CD4-positive, alpha-beta T cell treated with Interleukin-12 subunit alpha and Interleukin-12 subunit beta, for 1 hour (primary cell): ENCODE data around the gene TRIM77.
"Not testable (repeated sequence)": the region's sequence is repeated elsewhere in the genome, so short reads cannot be mapped to it uniquely, and the experiment has no call there.

ENCODE experiments used
- DNase-seq: peaks from one replicate; pipeline ENCODE4 v3.0.0-alpha.2; 2020

TRIM77 gene, protein sequence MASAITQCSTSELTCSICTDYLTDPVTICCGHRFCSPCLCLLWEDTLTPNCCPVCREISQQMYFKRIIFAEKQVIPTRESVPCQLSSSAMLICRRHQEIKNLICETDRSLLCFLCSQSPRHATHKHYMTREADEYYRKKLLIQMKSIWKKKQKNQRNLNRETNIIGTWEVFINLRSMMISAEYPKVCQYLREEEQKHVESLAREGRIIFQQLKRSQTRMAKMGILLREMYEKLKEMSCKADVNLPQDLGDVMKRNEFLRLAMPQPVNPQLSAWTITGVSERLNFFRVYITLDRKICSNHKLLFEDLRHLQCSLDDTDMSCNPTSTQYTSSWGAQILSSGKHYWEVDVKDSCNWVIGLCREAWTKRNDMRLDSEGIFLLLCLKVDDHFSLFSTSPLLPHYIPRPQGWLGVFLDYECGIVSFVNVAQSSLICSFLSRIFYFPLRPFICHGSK

DNA sequence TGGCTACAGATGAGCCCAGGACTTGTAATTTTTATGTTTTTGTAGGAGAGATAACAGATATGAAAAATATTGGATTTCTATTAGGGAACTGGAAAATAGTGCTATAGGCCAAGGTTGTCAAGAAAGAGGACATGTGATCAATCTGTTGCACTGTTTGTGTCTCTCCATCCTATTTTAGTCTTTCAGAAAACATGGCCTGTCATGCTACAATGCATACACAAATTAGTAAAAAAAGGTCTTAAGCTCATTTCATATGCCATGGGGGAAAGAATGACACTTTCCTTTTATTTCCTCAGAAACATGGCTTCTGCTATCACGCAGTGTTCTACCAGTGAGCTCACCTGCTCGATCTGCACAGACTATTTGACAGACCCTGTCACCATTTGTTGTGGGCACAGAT lies at the start of gene TRIM77:
Gene TRIM77 (plus strand): TSS at position 301 of the 400 bp plus-strand sequence. CDS start 0 bp downstream, at position 301.
- not testable (repeated sequence) for DNase-seq

DNA sequence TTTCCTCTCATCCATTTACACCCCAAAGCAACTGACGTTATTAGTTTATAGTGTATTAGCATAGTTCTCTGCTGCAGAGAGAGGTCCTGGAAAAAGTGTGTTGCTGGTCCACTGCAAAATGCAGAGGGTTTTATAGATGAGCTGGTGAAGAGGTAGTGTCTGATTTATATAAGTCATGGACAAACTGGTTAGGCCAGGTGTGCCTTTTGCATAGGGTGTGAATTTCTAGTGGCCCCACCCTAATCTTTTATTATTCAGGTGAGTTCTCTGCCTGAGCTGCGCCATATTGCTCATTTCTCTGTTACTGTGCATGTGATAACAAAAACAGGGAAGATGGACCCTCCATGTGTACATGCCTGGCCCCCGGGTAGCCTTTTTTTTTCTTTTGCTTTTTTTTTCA lies 43.1 kb upstream of the TRIM77 start:
- no peak for DNase-seq

DNA sequence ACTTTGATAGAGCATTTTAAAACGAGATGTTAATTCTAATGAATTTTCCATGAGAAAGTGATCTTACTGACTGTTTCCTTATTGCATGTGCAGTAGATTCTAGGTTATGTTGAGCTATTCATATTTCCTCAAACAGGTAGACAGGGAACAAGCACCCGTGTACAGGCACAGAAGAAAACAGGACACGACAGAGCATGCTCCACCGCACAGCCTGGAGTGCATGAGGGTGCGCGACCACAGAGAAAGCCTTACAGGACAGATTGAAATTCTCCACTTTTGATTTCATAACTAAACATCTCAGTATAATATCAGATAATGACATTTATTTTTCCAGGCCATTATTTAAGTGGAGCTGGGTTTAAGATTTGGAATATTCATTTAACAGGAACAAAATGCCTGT lies 41.9 kb upstream of the TRIM77 start:
- DNase-seq, result not testable (repeated sequence)

DNA sequence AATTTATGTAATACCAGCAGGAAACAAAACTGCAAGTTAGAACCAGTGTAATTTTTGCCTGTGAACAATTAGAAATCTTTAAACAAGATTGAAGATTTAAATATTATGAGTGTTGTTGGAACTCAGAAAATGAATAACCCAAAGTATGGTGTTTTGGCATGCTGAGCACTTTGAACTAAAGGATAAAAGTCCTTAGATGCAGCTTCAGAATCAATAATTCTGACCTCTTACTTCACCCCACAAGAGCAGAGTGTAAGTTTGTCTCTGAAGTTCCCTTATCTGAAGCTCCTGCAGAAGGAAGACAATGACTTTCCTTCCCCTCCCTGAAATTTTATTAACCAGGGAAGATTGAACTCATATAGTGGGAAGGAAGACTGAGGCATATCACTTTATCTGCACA lies 40.5 kb upstream of the TRIM77 start:
- not testable (repeated sequence) for DNase-seq

DNA sequence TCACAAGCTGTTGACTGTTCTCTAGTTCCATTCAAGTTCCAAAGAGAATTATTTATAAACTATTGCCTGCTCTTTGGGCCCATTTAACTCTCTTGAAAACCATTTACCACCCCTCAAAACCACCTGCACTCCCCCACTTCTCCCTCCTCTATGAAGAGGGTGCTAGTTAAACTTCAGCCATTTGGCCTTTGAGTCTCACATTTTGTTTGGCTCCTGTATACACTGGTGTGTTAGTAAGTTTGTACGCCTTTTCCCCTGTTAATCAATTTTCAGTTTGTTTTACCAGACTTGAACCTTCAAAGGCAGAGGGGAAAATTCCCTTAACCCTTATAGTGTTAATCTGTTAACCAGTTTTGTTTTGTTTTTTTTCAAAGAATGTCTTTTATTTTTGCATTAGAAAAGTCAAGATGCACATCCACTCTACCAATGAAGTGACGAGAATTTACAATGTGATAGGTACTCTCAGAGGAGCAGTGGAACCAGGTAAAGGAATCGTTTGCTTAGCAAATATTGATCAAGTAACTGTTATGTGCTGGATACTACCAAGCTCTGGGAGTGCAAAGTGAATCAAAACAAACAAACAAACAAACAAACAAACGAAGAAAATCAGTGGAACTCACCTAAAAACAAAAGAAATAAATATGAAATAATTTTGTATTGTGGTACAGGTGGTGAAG lies 40.0 kb upstream of the TRIM77 start:
- not testable (repeated sequence) for DNase-seq

DNA sequence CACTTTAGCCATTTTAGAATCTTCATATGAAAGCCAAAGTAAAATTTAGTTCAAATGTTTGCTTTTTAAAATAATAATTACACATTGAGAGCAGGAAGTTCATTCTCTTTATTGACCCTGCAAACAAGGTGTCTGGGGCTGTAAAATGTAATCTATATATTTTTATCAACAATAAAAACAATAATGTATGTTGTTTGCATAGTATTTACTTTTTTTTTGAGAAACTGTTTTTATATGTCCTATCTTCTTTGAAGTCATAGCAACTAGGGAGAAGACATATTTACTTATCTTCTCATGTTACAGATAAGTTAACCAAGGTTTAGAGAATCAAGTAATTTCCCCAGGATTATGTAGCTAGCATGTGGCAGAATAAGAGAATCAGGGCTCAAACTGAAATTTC lies 37.6 kb upstream of the TRIM77 start:
- not testable (repeated sequence) for DNase-seq

DNA sequence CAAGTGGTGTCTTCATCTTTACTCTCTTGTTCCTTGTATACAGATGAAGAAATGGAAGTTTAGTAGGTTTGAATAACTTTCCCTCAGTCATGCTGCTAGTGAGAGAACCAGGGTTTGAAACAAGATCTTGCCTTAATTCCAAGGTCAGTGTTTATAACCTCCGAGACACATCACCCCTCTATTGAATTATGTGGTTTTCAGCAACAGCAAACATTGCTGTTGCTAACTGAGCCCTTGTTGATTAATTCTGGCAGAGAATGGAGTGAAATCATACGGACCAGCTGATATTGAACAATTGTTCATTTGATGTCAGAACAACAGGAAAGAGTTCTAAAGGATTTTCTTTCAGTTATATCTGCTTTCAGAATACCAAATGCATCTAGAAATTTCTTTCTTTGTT lies 36.7 kb upstream of the TRIM77 start:
- not testable (repeated sequence) for DNase-seq

DNA sequence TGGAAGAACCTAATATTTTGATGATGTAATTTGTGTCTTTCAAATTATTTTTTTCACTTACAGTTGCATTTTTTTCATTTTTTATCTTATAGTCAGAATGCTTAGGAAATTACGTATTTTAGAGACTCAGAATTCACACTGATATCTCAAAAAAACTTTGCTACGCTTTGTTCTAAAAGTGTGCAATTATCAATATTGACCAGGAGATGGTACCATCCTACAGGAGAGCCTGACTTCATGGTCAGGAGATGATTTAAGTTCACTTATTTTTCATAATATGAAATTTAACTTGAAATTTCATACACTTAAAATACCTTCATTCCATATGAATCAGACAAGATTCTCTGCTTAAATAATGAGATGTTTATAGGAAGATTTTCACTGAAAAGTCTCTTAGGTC lies 34.7 kb upstream of the TRIM77 start:
- not testable (repeated sequence) for DNase-seq

DNA sequence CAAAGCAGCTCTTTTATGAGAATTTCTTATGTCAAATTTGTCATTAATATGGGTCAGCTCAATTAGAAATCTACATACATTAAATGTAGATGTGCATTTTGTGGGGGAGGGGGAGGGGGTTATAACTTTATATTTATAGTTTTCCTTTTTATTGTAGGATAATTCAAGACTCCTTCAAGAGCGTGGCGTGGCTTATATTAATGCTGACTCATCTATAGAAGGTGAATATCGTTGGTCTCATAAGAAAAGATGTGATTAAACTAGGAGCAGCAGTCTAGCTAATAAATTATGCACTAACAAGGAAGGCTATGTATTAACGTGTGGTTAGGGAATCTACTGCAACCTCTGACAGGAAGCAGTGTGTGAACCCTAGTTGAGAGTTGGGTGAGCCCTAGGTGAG lies 34.2 kb upstream of the TRIM77 start:
- DNase-seq, result not testable (repeated sequence)

DNA sequence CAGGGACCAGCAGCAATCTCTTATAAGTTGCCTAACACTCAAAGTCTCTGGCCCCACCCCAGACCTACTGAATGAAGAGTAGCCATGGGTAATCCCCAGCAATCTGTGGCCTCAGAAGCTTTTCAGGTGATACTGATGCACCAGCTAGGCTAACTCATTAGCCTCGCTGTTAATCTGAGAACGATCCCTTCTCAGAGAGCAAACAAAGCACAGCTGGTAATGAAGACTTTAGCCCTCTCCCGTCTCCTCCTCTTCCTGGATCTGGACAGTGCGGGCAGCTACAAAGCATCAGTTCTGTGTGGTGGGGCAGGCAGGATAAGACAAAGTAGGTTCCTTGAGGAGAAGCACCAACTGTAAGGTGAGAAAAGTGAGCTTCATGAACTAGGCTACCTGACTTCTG lies 3.0 kb upstream of the TRIM77 start:
- DNase-seq, result not testable (repeated sequence)

DNA sequence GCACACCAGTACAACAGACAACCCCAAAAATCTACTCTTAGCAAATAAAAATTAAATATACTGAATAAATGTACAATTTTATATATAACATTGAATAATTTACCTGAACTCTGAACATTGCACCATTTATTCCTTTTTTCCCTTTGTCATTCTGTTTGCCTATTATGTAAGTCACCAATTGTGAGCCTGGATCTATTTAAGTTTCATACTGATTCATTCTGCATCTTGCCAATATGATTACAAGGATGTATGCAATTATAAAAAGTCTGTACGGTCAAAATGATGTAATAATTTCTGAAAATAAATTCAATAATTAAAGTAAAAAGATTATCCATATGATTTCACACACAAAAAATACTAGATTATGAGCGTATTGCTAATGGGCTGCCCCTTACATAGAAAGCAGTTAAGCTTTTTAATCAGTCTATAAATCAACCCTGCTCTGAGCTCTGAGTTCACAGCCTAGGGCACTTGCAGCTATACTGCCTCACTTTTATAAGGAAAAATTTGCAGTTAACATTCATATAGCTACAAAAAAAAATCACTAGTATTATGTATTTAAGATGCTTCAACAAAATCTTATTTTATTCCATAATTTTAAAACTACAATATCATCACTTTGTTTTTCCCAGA lies 14.9 kb downstream of the TRIM77 start:
- not testable (repeated sequence) for DNase-seq

DNA sequence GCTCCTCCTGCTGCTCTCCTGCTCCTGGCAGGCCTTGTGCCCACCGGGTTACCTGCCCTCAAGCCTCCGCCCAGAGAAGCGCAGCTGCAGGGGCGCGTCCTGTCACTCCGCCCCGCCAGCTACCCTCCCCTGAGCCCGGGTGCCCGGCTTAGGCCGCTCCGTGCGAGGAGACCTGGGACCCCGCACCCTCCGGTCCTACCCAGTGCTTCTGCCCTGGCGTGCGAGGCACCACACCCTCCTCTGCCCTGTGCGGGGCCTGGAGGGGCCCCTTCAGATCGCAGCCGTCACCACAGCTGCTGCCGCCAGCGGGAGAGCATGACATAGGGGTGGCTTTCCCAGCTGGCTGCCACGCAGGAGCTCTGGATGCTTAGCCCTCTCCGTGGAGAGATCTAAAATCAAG lies 20.1 kb downstream of the TRIM77 start:
- DNase-seq, result not testable (repeated sequence)

DNA sequence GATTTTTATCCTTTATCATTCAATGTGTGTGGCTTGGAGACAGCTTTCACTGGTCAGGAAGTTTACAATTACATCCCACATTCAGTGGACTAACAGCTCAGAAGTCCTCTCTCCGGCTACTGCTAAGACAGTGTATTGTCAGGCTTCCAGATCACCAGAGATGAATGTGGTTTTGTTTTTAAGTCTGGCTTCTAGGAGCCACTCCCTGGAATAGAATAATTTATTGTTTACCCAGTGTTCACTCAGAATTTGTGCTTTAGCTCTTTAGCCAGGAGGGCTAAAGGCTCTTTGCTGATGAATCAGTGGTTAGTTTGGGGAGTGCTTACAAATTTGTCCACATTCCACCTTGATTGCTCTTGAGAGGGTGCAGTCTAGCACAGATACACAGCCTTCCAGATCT lies 26.5 kb downstream of the TRIM77 start:
- DNase-seq, result no peak

DNA sequence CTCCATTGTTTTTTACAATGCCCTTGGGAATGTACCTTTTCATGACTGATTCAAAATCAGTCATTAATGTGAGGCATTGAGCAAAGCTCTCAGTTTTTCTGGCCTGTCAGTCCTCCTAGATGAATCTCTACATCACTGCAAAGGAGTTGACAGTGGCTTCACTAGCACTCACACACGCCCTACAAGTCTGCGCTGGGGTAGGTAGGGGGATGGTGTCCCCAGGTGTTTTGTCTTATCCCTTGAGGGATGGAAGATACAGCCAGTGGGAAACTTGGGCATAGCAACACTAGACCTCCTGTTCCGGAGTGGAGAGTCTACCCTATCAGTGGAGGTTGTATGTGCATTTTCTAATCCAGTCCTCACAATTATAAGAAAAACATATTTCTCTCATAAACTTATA lies 27.0 kb downstream of the TRIM77 start:
- DNase-seq, result no peak

DNA sequence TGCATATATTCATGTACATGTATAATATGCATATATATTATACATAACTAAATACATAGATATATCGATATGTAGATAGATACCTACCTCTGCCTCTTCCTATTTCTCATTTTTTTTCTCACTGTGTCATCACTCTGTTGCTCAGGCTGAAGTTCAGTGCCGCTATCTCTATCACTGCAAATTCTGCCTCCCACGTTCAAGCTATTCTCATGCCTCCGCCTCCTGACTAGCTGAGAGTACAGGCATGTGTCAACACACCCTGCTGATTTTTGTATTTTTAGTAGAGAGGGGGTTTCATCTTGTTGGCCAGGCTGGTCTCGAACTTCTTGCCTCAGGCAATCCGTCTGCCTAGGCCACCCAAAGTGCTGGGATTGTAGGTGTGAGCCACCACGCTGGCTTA lies 31.3 kb downstream of the TRIM77 start:
- DNase-seq, result not testable (repeated sequence)

DNA sequence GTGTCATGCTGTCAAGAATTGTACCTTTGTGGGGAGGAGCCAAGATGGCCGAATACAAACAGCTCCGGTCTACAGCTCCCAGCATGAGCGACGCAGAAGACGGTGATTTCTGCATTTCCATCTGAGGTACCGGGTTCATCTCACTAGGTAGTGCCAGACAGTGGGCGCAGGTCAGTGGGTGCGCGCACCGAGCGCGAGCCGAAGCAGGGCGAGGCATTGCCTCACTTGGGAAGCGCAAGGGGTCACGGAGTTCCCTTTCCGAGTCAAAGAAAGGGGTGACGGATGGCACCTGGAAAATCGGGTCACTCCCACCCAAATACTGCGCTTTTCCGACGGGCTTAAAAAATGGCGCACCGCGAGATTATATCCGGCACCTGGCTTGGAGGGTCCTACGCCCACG lies 34.1 kb downstream of the TRIM77 start:
- DNase-seq, result not testable (repeated sequence)

DNA sequence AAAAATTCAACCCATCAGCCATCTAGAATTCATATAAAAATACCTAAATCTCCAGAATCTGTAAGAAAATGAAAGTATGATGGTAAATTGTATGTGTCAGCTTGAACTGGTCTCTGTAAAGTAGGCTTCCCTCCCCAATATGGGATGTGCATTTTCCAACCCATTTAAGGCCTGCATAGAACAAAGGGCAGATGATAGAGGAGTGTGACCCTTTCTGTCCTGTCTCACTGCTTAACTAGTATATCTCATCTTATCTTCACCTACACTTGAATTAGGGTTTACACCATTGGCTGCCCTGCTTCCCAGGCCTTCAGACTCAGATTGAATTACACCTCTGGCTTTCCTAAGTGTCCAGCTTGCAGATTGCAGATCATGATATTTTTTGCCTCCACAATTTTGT lies 40.7 kb downstream of the TRIM77 start:
- not testable (repeated sequence) for DNase-seq
